GM19193 (cell line): ENCODE measurements around the gene NDC1.

Experiments used
- POLR2A ChIP-seq: IDR thresholded peaks from 4 replicates; pipeline ENCODE4 v1.6.1; 2011; ENCODE audit not compliant: insufficient read depth, insufficient read length; ENCODE audit errors: extremely low read depth

The NDC1 gene

GRCh38 chr1:53729456-53730223 lies 108.5 kb downstream of the NDC1 start:
- no peak for TF ChIP-seq POLR2A

- TF ChIP-seq POLR2A, result no peak
Measured at GRCh38 chr1:53728702-53729455, 109.2 kb downstream of the NDC1 start.

DNA sequence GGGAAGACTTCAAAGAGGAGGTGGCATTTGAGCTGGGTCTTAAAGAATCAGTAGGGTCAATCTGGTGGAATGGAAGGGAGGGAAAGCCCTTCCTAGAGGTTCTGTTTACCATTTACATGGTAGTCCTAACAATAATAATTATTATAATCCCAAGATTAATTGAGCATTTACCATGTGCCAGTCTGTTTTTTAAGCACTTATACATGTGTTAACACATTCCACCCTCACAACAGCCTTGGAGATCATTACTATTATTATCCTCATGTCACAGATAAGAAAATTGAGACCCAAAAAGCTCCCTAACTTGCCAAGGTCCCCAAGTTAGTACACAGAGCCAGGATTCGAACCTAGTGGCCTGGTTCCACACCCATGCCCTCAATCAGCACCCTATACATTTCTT lies 109.9 kb downstream of the NDC1 start:
- no peak for TF ChIP-seq POLR2A

DNA sequence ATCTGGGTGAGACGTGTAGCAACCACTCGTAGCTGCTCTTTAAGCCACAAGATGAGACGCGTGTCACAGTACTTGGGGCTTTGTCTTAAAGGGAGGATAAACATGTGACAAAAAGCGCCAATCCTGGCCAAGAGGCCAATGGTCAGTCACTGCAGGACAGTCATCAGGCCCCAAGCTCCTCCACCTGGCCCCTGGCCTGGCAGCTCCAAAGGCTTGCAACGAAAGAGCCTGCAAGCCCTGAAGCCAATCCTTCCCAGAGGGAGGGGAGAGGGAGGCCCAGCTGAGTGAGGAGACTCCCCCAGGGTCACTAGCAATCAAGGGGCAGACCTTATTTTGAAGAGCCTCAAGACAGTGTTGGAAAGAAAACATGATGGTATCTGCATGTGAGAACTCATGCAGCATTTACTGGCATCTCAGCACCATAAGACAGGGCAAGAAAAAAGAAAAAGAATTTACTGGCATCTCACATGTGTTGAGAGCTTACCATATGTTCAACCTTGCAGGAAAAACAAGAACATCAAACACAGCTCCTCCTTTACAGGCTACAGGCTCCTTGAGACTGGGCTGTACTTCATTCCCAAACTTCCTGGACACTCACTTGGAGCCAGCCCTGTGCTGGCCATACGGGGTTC lies 110.5 kb downstream of the NDC1 start:
- no peak for TF ChIP-seq POLR2A

- no peak for TF ChIP-seq POLR2A
Measured at GRCh38 chr1:53726009-53726600, 112.0 kb downstream of the NDC1 start.

DNA sequence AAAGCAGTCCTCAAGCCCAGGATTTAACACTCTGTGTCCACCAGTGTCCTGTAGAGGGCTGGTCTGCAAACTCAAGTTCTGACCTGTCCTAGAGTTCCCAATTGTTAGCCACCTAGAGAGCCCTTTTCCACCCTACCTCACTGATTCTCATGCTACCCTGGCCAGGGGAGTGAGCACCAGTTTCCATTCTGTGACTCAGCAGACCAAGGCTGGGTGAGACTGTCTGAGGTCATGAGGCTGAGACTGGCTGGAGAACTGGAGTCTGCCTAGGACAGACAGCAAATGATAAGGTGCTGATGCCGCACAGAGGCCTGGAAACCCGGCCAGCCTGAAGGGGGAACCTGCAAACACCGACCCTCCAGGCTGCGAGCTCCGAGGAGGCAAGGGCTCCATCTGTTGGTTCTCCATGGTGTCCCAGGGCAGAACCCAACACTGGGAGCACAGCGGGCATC lies 112.8 kb downstream of the NDC1 start:
- no peak for TF ChIP-seq POLR2A

- no peak for TF ChIP-seq POLR2A
Measured at GRCh38 chr1:53722025-53722424, 116.1 kb downstream of the NDC1 start.

GRCh38 chr1:53721088-53721487 lies 117.0 kb downstream of the NDC1 start:
- TF ChIP-seq POLR2A, result no peak

DNA sequence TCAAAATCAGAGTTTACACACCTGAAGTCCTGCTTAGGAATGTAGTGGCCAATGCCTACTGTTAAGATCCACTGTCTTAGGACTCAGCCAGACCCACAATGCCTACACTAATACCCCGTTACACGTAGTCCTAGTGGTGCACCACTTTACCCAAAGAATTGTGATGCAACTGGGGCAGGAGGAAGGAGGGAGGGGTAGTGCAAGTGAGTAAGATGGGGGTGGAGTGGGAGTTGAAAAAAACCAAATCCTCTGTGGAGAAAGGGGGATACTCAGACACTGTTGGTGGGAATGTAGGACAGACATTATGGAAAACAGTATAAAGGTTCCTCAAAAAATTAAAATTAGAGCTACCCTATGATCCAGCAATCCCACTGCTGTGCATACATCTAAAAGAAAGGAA lies 118.6 kb downstream of the NDC1 start:
- TF ChIP-seq POLR2A, result no peak

- TF ChIP-seq POLR2A, result no peak
Measured at GRCh38 chr1:53718443-53718842, 119.7 kb downstream of the NDC1 start.

DNA sequence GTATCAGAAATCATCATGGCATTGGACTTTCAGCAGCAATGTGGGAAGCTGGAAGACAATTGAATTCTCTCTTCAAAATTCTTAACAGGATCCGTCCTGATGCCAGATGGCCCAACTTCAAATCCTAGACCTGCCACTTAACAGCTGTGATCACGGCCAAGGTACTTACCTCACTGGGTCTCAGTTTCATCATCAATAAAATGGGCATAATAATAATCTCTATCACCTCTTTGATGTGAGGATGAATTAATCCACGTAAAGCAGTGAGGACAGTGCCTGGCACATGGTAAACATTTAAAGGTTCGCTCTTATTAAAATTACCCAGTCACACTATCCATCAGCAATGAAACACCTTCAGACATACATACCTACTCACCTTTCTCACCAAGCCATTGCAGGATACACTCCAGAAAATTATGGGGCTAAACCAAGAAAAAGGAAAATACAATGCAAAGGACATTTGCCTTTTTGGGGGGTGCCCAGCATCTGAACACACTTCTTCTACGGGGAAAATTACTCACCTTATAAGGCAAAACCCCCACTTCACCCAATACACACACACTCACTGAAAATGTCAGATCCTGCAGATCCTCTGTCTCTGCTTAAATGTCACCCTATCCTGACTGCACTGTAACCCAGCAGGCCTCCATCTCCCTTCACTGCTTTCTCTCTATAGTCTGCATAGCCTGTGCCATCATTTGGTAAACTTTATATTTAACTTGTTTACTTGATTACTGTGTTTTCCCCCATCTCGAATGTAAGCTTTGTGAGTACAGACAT lies 120.9 kb downstream of the NDC1 start:
- TF ChIP-seq POLR2A, result no peak

- TF ChIP-seq POLR2A, result no peak
Measured at GRCh38 chr1:53716150-53716549, 121.9 kb downstream of the NDC1 start.

DNA sequence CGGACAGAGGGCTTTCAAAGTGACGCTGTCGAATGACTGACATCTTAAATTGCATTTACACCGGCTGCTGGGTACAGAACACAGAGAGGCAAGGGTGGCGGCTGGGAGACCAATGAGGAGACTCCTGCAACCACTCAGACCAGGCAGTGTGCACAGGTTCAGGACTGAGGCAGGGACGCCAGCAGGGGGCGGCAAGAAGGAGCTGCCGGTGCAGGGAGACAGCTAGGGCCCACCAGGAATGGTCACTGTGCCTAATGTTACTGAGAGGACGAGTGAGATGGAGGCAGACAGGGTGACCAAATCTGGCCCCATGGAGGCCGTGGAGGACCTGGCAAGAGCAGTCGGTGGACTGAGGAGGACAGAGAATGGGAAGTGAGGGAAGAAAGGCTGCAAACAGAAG lies 122.6 kb downstream of the NDC1 start:
- no peak for TF ChIP-seq POLR2A
